Neuron (in vitro differentiated cells): ENCODE measurements around the gene AKAP6.

Experiments
- H2AFZ ChIP-seq: one replicate; pipeline ENCODE4 v1.6.1; 2013; ENCODE audit warnings: low read depth, mild to moderate bottlenecking, inconsistent platforms, low read length, moderate library complexity
- H3K27me3 ChIP-seq: one replicate; pipeline ENCODE4 v1.6.1; 2013; ENCODE audit warnings: low read length; ENCODE audit not compliant: insufficient read depth
- H3K36me3 ChIP-seq: one replicate; pipeline ENCODE4 v1.6.1; 2013; ENCODE audit warnings: low read length; ENCODE audit not compliant: insufficient read depth
- H3K4me1 ChIP-seq: one replicate; pipeline ENCODE4 v1.6.1; 2013; ENCODE audit warnings: low read length; ENCODE audit not compliant: insufficient read depth
- H3K4me3 ChIP-seq: 2 replicates; pipeline ENCODE4 v1.5.1; 2013; ENCODE audit warnings: mild to moderate bottlenecking, low read length, moderate library complexity
- H3K9me3 ChIP-seq: one replicate; pipeline ENCODE4 v1.6.1; 2013; ENCODE audit warnings: low read length

Gene AKAP6

DNA sequence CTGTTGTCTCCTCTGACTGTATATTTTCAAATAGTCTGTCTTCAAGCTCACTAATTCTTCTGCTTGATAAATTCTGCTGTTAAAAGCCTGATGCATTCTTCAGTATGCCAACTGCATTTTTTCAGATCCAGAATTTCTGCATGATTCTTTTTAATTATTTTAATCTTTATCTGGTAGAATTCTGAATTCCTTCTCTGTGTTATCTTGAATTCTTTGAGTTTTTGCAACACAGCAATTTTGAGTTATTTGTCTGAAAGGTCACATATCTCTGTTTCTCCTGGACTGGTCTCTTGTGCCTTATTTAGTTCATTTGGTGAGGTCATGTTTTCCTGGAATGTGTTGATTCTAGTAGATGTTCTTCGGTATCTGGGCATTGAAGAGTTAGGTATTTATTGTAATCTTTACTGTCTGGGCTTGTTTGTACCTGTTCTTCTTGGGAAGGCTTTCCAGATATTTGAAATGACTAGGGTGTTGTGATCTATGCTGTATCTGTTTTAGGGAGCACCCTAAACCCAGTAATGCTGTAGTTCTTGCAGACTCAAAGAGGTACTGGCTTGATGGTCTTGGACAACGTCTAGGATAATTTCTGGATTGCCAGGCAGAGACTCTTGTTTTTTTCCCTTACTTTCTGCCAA is 415.8 kb downstream of the AKAP6 start:
- H3K27me3 ChIP-seq, result no peaks in the 10 kb centered on the region
- H3K4me1 ChIP-seq, result peaks cover 4% of the 10 kb centered on the region
- H3K36me3 ChIP-seq, result no peaks in the 10 kb centered on the region
- peaks cover 5% of the 10 kb centered on the region for H3K9me3 ChIP-seq
- no peak overlapping the region for H2AFZ ChIP-seq
- no peak overlapping the region for H3K4me3 ChIP-seq

- Histone ChIP-seq H2AFZ (no peak overlapping the region), H3K27me3 (no peaks in the 10 kb centered on the region), H3K4me3 (no peak overlapping the region), H3K36me3 (no peaks in the 10 kb centered on the region), H3K4me1 (no peaks in the 10 kb centered on the region), H3K9me3 (peaks cover 12% of the 10 kb centered on the region)
These were observed 425.1 kb downstream of the AKAP6 start for GRCh38 chr14:32754209-32754608.

DNA sequence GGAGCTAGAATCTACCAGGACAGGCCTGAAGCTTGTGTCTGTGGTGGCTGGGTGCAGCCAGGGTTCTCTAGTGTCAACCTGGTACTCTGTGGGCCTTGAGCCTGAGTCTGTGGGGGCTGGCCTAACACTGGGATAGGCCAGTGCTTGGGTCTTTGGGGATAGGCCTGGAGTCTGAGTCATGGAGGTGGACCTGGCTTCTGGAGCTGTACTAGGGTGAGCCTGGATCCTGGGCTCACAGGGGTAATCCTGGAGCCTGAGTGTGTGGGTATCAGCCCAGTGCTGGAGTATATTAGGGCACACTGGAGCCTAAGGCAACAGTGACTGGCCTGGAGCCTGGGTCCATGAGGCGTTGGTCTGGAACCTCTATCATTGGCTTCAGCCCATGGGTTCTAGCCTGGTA is 427.1 kb downstream of the AKAP6 start:
- H2AFZ ChIP-seq, result no peak overlapping the region
- H3K36me3 ChIP-seq, result no peaks in the 10 kb centered on the region
- peaks cover 14% of the 10 kb centered on the region for H3K9me3 ChIP-seq
- no peak overlapping the region for H3K4me3 ChIP-seq
- no peaks in the 10 kb centered on the region for H3K27me3 ChIP-seq
- peaks cover 2% of the 10 kb centered on the region for H3K4me1 ChIP-seq

DNA sequence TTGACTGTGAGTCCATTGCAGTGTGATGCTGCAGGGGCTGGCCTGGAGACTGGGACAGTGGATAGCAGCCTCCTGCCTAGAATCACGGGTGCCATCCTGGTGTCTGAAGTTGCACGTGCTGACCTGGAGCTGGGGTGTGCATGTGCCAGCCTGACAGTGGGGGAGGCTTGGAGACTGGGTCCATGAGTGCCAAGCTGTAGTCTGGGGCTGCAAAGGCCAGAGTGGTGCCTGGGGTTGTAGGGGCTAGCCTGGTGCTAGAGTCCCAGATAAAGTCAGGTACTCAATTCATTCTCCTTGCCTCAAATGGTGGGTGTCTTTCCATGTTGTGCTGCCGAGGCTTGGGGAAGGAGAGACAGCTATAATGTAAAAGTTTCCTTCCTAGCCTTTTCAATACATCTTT is 427.7 kb downstream of the AKAP6 start:
- no peaks in the 10 kb centered on the region for H3K27me3 ChIP-seq
- H3K9me3 ChIP-seq, result peaks cover 14% of the 10 kb centered on the region
- peaks cover 7% of the 10 kb centered on the region for H3K4me1 ChIP-seq
- H3K4me3 ChIP-seq, result no peak overlapping the region
- no peak overlapping the region for H2AFZ ChIP-seq
- no peaks in the 10 kb centered on the region for H3K36me3 ChIP-seq

GRCh38 chr14:32757568-32757967 is 428.5 kb downstream of the AKAP6 start:
- no peaks in the 10 kb centered on the region for H3K36me3 ChIP-seq
- H3K9me3 ChIP-seq, result peaks cover 12% of the 10 kb centered on the region
- no peak overlapping the region for H3K4me3 ChIP-seq
- peaks cover 7% of the 10 kb centered on the region for H3K4me1 ChIP-seq
- H2AFZ ChIP-seq, result no peak overlapping the region
- H3K27me3 ChIP-seq, result no peaks in the 10 kb centered on the region

DNA sequence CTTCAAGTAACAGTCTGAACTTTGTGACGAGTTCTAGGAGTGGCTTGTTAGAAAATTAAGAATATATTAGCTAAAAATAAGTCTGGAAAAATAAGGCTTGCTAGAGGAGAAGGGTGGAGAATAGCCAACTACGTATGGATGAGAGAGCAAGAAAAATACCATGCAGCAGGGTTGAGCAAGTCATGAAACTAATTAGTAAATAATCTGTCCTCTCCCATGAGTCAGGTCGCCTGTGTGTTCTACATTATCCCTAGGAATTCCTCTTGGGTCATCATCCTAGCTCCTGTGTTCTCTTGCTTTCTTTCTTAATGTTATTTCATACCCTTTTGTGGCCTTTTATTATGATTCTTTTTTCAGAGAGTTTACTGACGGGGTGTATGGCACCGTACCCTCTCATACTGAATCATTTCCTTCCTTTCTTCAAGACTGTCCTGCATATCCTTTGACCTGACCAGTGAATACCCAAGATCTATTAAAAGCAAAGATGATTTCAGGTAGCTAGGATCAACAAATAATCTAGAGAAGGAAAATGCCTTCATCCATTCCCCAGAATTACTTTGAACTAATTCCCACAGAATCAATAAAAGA is 432.4 kb downstream of the AKAP6 start:
- Histone ChIP-seq H3K36me3 (no peaks in the 10 kb centered on the region), H2AFZ (no peak overlapping the region), H3K27me3 (no peaks in the 10 kb centered on the region), H3K9me3 (peaks cover 5% of the 10 kb centered on the region), H3K4me3 (no peak overlapping the region), H3K4me1 (peaks cover 7% of the 10 kb centered on the region)

GRCh38 chr14:32762886-32763285 is 433.8 kb downstream of the AKAP6 start:
- no peaks in the 10 kb centered on the region for H3K36me3 ChIP-seq
- H3K4me1 ChIP-seq, result peaks cover 7% of the 10 kb centered on the region
- peaks cover 2% of the 10 kb centered on the region for H3K9me3 ChIP-seq
- no peaks in the 10 kb centered on the region for H3K27me3 ChIP-seq
- H2AFZ ChIP-seq, result no peak overlapping the region
- no peak overlapping the region for H3K4me3 ChIP-seq

- H3K9me3 ChIP-seq, result peaks cover 2% of the 10 kb centered on the region
- H3K27me3 ChIP-seq, result no peaks in the 10 kb centered on the region
- peaks cover 7% of the 10 kb centered on the region for H3K4me1 ChIP-seq
- H3K4me3 ChIP-seq, result no peak overlapping the region
- H2AFZ ChIP-seq, result no peak overlapping the region
- no peaks in the 10 kb centered on the region for H3K36me3 ChIP-seq
These were observed 434.6 kb downstream of the AKAP6 start for GRCh38 chr14:32763673-32764072.

- H3K36me3 ChIP-seq, result no peaks in the 10 kb centered on the region
- peaks cover 7% of the 10 kb centered on the region for H3K4me1 ChIP-seq
- H3K4me3 ChIP-seq, result no peak overlapping the region
- H3K9me3 ChIP-seq, result peaks cover 2% of the 10 kb centered on the region
- H2AFZ ChIP-seq, result no peak overlapping the region
- no peaks in the 10 kb centered on the region for H3K27me3 ChIP-seq
These were observed 435.0 kb downstream of the AKAP6 start for GRCh38 chr14:32764131-32764530.

- no peak overlapping the region for H3K4me3 ChIP-seq
These were observed 441.3 kb downstream of the AKAP6 start for GRCh38 chr14:32770422-32770821.

GRCh38 chr14:32774214-32774613 is 445.1 kb downstream of the AKAP6 start:
- H3K36me3 ChIP-seq, result peaks cover 2% of the 10 kb centered on the region
- peaks cover 10% of the 10 kb centered on the region for H3K4me1 ChIP-seq
- no peak overlapping the region for H3K4me3 ChIP-seq
- H3K9me3 ChIP-seq, result no peaks in the 10 kb centered on the region
- no peak overlapping the region for H2AFZ ChIP-seq
- H3K27me3 ChIP-seq, result no peaks in the 10 kb centered on the region

More at GRCh38 chr14:32770422-32770821, 441.3 kb downstream of the AKAP6 start:
- Histone ChIP-seq H3K9me3 (no peaks in the 10 kb centered on the region), H3K4me1 (peaks cover 10% of the 10 kb centered on the region), H2AFZ (no peak overlapping the region), H3K36me3 (peaks cover 2% of the 10 kb centered on the region), H3K27me3 (no peaks in the 10 kb centered on the region)

GRCh38 chr14:32779840-32780239 is 450.7 kb downstream of the AKAP6 start:
- no peaks in the 10 kb centered on the region for H3K9me3 ChIP-seq
- H3K4me3 ChIP-seq, result no peak overlapping the region
- no peak overlapping the region for H2AFZ ChIP-seq
- no peaks in the 10 kb centered on the region for H3K36me3 ChIP-seq
- H3K4me1 ChIP-seq, result no peaks in the 10 kb centered on the region
- H3K27me3 ChIP-seq, result no peaks in the 10 kb centered on the region

- no peaks in the 10 kb centered on the region for H3K9me3 ChIP-seq
- H3K4me1 ChIP-seq, result no peaks in the 10 kb centered on the region
- no peak overlapping the region for H2AFZ ChIP-seq
- H3K4me3 ChIP-seq, result no peak overlapping the region
- H3K36me3 ChIP-seq, result no peaks in the 10 kb centered on the region
- H3K27me3 ChIP-seq, result no peaks in the 10 kb centered on the region
These were observed 455.3 kb downstream of the AKAP6 start for GRCh38 chr14:32784405-32784804.

DNA sequence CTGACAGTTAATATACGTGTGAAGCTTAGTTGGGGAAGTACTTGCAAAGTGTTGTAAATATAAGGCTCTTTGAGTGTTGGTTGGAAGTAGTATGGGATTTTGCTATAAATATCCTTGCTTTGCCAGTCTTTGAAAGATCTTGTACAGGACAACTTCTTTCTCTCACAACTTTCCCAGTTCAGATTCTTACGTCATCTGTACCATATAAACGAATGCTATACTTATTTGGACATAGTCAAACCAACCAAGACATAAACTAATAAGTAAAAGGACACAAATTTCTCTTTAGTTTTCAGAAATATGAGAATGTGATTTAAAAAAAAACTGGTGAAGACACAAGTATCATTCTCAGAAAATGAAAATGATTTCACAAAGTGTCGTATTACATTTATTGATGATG is 456.5 kb downstream of the AKAP6 start:
- Histone ChIP-seq H3K36me3 (no peaks in the 10 kb centered on the region), H3K4me3 (no peak overlapping the region), H3K27me3 (no peaks in the 10 kb centered on the region), H3K4me1 (no peaks in the 10 kb centered on the region), H2AFZ (no peak overlapping the region), H3K9me3 (no peaks in the 10 kb centered on the region)
